ENCODE results near the gene POLA1.

Gene POLA1

DNA sequence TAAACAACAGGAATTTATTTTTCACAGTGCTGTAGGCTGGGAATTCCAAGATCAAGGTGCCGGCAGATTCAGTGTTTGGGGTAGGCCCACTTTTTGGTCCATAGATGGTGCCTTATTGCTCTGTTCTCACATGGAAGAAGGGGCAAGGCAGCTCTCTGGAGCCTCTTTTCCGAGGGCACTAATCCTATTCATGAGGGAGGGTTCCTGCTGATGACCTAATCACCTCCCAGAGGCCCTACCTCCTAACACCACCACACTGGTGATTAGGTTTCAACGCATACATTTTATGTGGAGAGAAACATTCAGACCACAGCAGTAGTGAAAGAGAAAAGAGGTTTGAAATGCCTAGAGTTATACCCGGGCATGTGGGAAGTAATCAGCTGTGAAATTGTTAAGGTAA is 1.4 kb upstream of the POLA1 start:
- DNase-seq = no peak

DNA sequence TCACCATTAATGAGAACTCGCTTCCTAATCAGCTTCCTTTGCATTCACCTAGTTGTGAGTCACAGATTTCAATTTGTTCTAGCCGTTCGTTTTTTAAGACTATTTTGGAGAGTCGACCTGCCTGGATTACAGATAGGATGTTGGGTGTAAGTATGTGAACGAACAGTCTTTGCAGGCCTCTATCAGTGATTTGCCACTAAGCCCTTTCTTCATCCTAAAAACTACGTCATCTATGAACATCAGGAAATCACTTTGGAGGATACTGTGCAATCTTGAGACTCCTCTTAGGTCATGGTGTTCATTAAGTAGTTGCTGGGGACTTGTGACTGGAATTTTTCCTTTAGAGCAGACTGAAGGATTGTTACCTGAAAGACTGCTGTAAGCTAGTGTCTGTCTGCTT is 1.1 kb downstream of the POLA1 start:
- DNase-seq = no peak

DNA sequence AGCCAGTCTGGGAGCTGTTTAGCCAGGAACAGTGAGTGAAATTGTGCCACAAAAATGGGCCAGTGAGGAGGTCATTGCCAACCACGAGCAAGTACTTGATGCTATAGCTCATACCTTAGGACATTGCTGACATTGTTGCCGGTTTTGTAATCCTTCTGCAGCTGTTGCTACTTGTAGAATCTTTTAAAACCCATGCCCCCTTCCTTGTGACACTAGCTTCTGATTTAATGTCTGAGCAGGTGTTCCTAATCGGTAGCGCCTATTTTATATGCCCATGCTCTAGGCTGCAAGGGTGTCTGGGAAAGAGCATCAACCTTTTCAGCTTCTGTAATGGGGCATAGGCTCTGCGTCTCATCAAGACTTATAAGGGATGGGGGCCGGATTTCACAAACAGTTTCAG is 2.6 kb downstream of the POLA1 start:
- no peak for DNase-seq

DNA sequence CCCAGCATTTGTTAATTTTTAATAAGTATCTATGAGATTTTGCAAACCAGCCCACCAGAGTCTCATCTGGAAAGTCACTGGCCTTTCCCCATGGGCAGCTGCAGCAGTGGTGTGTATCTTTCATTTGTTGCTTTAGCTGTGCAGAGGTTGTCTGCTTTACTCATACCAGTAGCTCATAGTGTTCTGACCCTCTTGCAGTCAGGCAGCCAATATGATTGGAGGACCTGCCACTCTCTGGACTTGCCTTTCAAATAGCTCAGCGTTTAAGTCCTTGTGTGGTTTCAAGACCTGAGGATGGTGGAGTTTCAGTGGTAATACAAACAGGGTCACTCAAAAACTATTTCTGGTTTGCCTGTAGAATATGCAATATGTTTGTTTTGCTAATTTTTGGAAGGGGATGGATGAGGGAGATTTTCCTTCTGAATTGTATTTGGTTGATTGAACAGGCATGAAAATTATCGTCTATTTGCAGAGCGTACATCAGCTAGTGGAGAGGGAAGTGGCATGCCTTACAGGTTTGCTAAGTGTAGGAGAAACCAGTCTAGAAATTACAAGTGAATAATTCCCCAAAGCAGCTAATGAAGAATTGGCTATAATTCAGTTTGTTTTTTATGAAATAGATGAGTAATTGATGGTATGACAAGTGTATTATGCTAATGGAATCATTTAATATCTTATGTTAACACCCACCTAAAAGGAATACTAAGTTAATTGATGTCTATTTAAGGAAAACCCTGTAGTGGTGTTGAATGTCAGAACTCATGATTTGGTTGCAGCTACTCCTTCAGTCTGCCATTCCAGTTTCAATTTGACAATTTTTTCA is 8.9 kb downstream of the POLA1 start:
- DNase-seq = no peak

DNA sequence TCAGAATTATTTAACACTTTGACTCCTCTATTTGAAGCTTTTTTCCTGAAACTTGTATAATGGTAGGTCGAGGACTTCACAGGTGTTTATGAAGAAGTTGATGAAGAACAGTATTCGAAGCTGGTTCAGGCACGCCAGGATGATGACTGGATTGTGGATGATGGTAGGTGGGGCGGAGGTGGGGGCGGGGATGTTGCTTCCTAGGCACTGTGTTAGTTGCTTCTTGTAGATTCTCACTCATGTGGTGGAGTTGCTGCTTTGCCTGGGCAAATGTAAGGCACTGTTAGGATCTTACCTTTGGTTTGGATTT is 9.4 kb downstream of the POLA1 start:
- no peak for DNase-seq

DNA sequence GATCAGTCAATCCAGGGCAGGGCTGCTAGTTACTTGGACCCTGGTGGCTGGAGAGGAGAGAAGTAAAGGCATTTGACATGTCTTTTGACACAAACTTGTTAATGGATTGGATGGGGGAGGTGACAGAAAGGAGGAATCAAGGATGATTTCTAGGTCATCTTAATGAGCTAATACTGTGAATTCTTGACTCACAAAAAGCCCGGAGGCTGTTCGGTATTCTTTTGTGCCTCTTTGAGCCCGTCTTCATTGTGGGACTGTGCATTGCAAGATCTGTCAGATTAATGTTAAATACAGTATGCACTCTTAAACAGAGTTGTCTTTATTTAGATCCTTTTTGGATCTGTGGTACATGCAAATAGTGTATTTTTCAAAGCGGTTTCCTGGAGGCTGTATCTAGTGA is 25.1 kb downstream of the POLA1 start:
- no peak for DNase-seq

DNA sequence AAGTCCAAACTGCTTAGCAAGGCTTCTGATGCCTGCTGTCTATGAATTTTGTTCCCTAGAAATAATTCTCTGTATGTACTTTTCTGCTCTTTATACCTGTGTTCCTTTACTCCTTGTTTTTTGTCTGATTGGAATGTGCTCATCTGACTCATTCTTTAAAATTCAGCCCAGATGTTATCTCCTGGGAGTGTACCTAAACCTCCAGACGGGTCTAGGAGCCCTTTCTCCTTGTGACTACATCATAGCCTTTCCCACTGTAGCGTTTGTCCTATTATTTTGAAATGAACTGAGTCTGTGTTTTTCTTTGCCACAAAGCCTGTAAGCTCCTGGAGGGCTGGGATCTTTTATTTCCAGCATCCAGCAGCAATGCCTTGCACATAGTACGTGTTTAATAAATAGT is 26.3 kb downstream of the POLA1 start:
- DNase-seq = no peak

DNA sequence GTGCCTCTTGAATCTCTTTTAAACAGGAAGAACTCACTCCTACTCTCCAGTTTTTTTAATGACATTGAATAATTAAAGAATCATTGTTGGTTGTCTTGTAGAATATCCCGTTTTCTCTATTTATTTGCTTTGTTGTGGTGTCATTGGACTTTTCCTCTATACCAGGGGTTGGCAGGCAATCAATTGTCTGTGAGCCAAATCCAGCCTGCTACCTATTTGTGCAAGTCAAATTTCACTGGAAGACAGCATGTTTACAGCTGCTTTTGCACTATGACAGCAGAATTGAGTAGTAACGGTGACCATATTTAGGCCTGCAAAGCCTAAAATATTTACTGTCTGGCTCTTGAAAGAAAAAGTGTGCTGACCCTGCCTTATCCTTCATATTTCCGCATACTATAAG is 34.8 kb downstream of the POLA1 start:
- DNase-seq = no peak

DNA sequence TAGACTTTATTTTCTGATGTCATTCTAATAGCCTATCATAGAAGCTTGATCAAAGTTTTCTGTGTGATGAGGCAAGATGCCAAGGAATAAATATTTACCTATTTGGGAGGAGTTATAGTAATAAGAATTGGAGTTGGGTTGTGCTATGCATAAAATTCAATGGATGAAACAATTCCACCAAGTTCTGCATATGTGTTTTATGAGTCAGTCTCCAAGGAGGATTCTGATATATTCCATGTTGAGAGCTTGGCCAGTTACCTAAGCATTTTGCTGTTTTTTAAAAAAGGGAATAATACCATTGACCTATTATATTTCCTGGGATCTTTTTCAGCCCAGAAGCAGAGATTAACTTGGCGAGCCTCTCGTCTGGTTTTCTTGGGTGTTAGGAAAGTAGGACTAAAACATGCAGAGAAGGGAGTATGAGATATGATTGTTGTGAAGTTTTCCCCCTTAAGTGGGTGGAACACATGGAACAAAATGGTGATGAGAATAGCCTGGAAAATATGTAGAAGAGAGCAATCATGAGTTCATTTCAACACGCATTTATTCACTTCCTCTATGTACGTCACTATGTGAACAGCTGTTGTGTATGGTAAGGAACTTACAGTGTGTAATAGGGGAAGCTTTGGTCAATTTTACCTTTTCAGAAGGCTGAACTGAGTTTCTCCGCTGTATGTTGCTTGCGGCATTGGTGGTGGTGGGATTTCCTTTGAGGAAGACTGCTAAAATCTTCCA is 39.2 kb downstream of the POLA1 start:
- no peak for DNase-seq

DNA sequence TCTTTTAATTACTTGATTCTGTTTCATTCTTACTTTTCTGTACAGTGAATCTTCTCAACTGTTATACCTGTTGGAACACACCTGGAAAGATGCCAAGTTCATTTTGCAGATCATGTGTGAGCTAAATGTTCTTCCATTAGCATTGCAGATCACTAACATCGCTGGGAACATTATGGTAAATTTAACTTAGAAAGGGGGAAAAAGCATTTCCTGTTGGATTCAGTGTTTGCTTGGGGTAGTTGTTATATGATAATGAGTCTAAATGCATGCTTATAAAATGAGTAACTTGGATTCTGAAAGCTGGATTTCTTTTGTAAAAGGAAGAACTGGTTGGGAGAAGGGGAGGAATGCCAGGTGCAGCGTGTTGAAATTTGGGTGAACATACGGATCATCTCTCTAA is 47.6 kb downstream of the POLA1 start:
- no peak for DNase-seq

DNA sequence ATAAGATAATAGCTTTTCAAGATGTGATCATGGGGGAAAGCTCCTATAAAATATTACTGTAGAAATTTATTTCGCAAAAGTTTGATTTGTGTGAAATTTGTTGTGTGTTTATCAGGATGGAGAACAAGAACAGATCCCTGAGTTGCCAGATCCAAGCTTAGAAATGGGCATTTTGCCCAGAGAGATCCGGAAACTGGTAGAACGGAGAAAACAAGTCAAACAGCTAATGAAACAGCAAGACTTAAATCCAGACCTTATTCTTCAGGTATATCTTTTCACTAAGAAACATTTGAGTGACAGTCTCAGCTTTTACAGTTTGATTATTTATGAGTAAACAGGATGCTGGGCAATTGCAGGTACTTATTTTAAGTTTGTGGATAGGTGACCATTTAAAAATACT is 54.5 kb downstream of the POLA1 start:
- DNase-seq = no peak

DNA sequence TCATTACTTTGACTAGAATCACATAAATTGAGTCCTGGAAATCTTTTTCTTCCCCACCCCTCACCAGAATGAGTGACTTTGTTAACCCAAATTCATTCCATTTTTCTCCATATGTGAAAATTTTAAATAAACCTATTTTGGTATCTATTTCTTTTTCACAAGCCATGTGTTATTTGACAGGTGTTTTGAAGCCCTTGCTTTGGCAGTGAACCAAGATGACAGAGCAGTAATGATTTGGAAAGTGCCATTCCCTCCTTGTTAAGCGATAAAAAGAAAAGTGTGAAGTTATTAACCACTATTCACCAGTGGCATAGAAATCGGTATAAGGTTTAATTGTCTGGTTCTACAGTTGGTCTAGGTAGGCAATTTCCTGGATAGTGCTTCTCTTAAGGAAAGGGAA is 66.1 kb downstream of the POLA1 start:
- DNase-seq = no peak

DNA sequence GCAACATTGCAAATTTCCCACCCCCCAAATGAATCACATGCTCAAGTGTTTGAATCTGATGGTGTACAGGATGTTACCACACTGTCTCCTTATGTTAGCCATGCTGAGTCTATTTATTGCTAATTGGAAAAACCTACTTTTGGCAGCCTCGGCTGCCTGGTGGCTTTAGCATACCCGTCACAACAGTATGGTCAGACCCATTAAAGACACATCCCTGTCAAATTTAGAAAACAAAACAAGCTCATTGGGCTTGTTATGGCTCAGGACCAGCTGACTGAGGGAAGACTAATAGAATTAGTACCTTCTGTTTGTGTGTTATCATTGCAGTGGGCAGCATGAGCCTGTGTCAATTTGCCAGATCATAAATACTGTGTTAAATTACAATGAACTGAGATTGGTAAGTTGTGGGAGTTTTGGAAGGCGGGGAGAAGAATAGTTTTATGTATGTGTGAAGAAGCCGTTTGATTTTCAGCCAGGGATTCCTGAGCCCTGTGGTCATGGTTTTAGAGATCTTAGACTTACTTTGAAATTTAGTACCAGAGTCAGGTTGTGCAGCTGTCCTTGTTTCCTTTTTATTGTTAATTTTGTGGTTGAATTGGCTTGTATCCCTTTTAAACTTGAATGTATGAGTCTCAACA is 66.8 kb downstream of the POLA1 start:
- no peak for DNase-seq

DNA sequence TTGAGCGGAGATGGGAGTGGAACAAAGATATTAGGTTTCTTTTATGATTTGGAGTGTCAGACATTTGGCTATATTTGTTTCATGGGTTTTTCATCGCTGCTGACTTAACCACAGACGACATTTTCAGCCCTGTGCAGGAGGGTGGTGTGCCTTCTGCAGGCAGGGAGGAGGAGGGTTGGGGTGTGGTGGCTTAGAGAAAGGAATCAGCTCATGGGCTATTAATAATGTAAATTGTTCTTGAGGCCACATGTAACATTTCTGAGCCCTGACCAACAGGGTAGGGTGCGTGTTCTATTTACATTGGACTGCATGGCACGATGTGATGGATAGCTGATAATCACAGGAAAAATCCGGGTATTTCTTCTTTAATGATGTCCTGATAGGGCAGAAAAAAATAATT is 67.6 kb downstream of the POLA1 start:
- DNase-seq = no peak

DNA sequence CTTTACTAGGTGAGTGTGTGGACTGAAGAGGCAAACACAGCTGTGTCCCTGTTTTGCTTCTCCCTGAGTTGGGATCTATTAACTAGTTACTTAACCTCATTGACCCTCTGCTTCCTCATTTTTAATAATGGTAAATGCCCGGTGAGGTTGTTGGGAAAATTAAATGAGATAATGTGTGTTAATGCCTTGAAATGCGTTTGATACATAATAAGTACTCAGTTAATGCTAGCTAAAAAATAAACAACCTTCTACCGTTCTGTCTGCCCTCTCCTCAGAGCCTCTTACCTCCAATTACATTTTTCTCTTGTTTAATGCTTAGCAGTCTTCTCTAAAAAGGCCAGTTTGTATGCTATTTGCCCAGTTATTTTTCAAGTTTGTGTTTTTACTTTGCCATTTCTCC is 70.3 kb downstream of the POLA1 start:
- no peak for DNase-seq

DNA sequence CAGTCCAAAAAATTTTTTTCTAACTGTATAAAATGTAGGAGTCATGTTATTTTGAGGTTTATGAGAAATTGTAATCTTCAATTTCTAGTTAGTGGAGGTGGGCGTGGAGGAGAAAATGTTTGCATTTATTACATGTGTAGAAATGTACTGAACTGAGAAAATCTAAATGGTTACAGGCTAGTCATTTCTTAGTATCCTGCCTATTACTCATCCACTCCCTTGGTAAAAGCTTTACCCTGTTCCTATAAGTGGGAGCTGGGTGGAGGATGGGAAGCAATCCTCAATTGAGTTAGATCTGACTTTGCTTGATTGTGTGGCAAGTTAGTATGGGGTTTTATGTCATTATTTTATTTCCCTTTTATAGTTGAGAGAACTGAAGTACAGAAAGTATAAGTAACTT is 73.8 kb downstream of the POLA1 start:
- no peak for DNase-seq

DNA sequence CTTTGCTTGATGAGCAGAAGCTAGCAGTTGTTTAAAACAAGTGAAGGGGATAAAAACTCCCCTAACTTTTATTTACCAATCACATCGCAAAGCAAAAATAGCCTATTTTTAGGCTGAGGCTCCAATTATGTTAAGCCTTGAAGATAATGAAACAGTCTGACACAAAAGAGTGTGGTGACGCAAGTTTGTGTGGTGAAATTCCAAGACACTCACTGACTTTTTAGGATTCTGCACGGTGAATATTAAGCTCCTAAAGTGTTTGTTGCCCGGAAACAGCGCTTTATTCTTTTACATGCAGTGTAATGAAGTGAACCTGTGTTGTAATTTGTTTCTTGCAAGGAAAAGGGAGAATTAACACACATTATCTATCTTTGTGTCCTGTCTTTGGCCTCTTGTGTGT is 74.8 kb downstream of the POLA1 start:
- no peak for DNase-seq

DNA sequence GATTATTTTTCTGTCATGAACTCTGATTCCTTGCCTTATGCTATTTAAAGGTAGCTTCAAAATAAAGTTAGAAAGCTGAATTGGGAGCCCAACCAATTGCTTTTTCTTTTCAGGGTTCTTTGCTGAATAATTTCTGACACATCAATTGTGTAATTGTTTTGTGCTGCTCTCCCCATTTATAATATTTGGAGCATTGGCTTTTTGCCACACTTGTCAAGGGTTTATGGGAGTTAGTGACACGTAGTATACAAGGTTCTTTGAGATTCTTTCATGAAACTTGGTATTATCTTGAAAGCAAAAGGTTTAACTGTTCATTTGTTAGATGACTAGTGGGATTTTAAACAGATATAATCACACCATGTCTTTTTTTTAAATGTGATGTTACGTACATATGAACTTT is 80.9 kb downstream of the POLA1 start:
- no peak for DNase-seq

DNA sequence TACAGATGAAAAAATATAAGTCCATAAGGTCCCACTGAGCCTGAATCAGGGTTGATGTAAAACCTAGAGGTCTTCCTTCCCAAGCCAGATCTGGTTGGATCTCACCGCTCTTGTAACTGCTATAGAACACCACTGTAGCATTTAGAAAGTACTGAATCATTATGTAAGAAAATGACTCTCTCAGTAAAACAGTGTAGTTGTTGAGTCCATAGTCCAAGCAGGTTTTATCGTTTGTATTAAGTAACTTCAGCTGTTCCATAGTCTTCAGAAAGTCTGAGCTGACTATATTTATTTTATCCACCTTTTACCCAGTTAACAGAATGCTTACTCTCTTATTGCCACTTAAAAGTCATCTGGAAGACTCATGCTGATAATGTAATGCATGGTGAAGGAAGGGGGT is 82.2 kb downstream of the POLA1 start:
- DNase-seq = no peak

DNA sequence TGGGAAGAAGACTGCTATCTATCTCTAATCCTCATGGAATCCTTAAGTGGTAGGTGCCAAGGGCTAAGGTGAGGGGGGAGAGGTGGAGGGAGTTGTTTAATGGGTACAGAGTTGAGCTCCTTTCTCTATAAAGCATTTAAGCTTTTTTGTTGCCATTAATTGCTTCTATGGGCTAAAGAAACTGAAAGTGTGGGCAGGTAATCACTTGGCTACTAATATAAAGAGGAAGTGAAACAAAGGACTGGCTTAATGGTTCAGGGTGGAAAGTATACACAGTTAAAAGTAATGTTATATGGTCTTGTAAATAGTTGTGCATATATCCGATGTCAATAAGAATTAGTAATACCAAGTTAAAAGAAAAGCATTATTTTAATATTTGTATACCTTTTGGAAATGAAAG is 83.9 kb downstream of the POLA1 start:
- no peak for DNase-seq

DNA sequence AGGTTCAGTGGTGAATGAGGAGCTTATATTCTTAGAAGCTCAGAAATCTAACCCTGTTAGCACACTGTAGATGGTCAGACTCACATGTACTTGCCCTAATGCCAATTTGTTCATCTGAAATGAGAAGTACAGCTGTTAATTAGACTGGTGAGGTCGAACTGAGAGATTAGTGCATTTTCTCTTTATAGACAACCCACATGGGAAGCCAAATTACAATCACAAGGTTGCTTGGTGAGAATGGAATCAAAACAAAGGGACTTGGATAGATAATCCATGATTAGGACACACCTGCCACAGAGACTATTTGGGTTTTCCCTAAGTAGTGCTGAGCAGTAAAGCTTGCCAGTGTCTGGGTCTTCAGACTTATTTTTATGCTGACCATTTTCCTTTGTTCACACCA is 88.3 kb downstream of the POLA1 start:
- DNase-seq = no peak

DNA sequence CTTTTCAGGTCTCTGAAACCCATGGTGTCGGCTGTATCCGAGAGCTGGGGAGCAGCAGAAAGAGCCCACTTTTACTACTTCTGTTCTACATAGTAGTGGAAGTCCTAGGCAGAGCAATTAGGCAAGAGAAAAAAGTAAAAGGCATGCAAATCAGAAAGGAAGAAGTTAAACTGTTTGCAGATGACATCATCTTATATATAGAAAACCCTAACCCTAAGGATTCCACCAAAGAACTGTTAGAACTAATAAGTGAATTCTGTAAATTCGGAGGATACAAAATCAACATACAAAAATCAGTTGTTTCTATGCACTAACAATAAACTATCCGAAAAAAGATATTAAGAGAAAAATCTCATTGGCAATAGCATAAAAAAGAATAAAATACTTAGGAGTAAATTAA is 95.3 kb downstream of the POLA1 start:
- DNase-seq = no peak

DNA sequence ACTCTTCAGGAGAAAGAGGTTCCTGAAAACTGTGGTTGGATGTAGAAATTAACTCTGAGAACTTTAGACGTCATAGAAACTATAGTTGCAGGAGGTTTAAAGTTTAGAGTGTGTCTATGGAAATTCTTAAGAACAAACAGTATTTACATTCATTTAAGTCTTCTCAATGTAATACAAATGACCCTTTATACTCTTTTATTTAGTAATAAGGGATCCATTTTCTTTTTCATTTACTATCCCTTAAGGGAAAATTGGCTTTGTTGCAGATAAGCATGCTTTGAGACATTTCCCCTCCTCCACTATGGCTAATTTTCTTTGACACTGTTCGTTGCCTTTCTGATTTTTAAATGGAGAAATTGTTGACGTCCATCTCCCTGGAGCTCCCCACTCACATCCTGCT is 96.4 kb downstream of the POLA1 start:
- DNase-seq = no peak

DNA sequence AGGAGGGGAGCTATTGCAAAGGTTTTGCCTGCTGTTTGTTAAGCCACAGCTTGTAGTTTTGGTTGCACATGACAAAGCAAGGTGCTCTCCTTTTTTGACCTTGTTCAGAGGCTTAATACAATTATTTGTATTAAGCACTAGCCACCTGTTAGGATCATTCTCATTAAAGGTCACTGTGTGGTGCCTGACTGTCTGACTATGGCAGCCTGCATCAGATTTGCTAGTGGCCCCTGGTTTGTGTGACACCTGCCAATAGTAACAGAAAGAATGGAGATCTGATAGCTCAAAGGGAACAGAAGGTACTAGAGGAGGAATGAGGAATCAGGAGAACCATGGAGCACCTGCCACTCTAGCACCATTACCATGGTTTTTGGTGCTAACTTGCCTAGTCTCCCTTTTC is 102.5 kb downstream of the POLA1 start:
- no peak for DNase-seq

DNA sequence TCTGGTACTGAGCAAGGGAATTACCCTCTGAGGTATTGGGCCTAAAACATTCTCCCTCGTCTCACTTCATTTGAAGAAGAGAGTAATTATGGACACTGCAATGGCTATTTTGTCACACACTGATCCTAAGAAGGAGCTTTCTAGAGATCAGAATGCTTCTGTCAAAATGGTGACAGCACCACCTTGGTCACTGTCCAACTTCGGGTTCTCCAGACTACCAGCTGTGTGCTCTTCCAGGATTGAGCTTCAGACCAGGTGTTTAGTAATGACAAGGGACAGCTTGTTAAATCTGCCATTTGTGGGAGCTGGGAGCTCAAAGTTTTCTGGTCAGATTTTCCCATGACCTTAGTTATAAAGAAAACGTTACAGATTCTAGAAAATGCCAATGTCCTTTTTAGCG is 105.4 kb downstream of the POLA1 start:
- no peak for DNase-seq
